K562 (cell line): ENCODE results near the gene CDAN1.

Experiments
- FOXK1 ChIP-seq: sonication (generic); formaldehyde crosslinking; IDR thresholded peaks from 2 replicates; pipeline ENCODE4 v1.8.0; 2022; ENCODE audit warnings: missing genetic modification reagents, mild to moderate bottlenecking, borderline replicate concordance
- GABPA ChIP-seq: fragments of 200-800 bp; sonication (Bioruptor generic); conservative IDR thresholded peaks from 2 replicates; pipeline ENCODE4 v1.6.1; 2016; ENCODE audit warnings: low read depth, missing genetic modification characterization, missing compliant biosample characterization
- SIN3A ChIP-seq, 2 experiments: fragments of 150-350 bp in 1 of 2; IDR thresholded peaks; 2 replicates each; pipeline ENCODE4 v1.6.1; 2011 to 2016; ENCODE audit warnings: borderline replicate concordance in 2 of 2, low read depth in 2 of 2, low read length in 2 of 2, mild to moderate bottlenecking in 2 of 2, moderate library complexity in 2 of 2; ENCODE audit not compliant: control insufficient read depth in 1 of 2
- TF ChIP-seq, protein P1 (sequence below): sonication (generic); formaldehyde crosslinking; IDR thresholded peaks from 2 replicates; pipeline ENCODE4 v1.8.1; 2023; ENCODE audit warnings: mild to moderate bottlenecking, missing genetic modification reagents, moderate library complexity
- TF ChIP-seq, protein P2 (sequence below), 3 experiments: IDR thresholded peaks in 2 of 3; conservative IDR thresholded peaks in 1 of 3; 2 replicates each; pipeline ENCODE4 v1.5.1; 2011 to 2012; ENCODE audit warnings: low read length in 3 of 3, mild to moderate bottlenecking in 3 of 3, control low read depth in 2 of 3, improper control_type of control experiment in 1 of 3, inconsistent platforms in 1 of 3, low read depth in 1 of 3, mixed read lengths in 1 of 3, moderate library complexity in 1 of 3; ENCODE audit not compliant: insufficient read depth in 2 of 3
- TF ChIP-seq, protein P3 (sequence below): fragments of 250-450 bp; sonication (Bioruptor Pico); IDR thresholded peaks from 2 replicates; pipeline ENCODE4 v1.5.0; 2021; ENCODE audit warnings: mild to moderate bottlenecking, borderline replicate concordance

DNA sequence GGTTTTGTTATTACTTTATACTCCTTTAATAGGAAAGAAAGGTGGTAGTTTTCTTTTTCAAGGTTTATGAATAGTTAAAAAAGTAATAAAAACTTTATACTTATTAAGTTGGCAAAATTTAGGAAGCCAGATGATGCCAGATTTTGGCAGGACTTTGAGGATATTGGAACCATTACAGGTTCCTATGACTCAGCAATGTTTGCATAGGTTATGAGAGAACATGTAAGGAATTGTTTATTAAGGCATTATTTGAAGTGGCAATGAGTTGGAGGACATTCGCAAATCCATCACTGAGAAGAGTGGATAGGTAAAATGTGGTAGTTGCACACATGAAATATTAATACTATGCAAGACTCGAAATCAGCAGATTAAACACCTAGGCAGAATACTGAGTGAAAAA is 29.9 kb downstream of the CDAN1 start:
- TF ChIP-seq, protein P1, sequence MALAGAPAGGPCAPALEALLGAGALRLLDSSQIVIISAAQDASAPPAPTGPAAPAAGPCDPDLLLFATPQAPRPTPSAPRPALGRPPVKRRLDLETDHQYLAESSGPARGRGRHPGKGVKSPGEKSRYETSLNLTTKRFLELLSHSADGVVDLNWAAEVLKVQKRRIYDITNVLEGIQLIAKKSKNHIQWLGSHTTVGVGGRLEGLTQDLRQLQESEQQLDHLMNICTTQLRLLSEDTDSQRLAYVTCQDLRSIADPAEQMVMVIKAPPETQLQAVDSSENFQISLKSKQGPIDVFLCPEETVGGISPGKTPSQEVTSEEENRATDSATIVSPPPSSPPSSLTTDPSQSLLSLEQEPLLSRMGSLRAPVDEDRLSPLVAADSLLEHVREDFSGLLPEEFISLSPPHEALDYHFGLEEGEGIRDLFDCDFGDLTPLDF (CRISPR knock-in tag) = no peak
- TF ChIP-seq SIN3A (IDR thresholded peaks at IDR 0.05; ENCODE audit: borderline replicate concordance in 2 of 2, control insufficient read depth in 1 of 2, low read depth in 2 of 2, low read length in 2 of 2) = no peak
- no peak for TF ChIP-seq GABPA (tag)
- TF ChIP-seq, protein P2, sequence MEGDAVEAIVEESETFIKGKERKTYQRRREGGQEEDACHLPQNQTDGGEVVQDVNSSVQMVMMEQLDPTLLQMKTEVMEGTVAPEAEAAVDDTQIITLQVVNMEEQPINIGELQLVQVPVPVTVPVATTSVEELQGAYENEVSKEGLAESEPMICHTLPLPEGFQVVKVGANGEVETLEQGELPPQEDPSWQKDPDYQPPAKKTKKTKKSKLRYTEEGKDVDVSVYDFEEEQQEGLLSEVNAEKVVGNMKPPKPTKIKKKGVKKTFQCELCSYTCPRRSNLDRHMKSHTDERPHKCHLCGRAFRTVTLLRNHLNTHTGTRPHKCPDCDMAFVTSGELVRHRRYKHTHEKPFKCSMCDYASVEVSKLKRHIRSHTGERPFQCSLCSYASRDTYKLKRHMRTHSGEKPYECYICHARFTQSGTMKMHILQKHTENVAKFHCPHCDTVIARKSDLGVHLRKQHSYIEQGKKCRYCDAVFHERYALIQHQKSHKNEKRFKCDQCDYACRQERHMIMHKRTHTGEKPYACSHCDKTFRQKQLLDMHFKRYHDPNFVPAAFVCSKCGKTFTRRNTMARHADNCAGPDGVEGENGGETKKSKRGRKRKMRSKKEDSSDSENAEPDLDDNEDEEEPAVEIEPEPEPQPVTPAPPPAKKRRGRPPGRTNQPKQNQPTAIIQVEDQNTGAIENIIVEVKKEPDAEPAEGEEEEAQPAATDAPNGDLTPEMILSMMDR (IDR thresholded peaks at IDR 0.05 in 2 of 3, conservative IDR thresholded peaks at IDR 0.05 in 1 of 3; ENCODE audit: insufficient read depth in 2 of 3, low read depth in 1 of 3, low read length in 3 of 3) = no peak
- TF ChIP-seq FOXK1 (CRISPR knock-in tag) = no peak
- TF ChIP-seq, protein P3, sequence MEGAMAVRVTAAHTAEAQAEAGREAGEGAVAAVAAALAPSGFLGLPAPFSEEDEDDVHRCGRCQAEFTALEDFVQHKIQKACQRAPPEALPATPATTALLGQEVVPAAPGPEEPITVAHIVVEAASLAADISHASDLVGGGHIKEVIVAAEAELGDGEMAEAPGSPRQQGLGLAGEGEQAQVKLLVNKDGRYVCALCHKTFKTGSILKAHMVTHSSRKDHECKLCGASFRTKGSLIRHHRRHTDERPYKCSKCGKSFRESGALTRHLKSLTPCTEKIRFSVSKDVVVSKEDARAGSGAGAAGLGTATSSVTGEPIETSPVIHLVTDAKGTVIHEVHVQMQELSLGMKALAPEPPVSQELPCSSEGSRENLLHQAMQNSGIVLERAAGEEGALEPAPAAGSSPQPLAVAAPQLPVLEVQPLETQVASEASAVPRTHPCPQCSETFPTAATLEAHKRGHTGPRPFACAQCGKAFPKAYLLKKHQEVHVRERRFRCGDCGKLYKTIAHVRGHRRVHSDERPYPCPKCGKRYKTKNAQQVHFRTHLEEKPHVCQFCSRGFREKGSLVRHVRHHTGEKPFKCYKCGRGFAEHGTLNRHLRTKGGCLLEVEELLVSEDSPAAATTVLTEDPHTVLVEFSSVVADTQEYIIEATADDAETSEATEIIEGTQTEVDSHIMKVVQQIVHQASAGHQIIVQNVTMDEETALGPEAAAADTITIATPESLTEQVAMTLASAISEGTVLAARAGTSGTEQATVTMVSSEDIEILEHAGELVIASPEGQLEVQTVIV (CRISPR knock-in tag) = no peak
